Epidermal melanocyte (primary cell): ENCODE data around the gene ACTN4.
A peak's percentile ranks its signal among the peaks of the same experiment; 100 is the strongest.
"Not testable (repeated sequence)": the region's sequence is repeated elsewhere in the genome, so short reads cannot be mapped to it uniquely, and the experiment has no call there.

Experiments used
- DNase-seq: peaks from one replicate; pipeline ENCODE4 v3.0.0; 2011; ENCODE audit warnings: low spot score; ENCODE audit not compliant: insufficient read length

ACTN4 gene

GRCh38 chr19:38736413-38737280 is 89.2 kb downstream of the ACTN4 start:
- DNase-seq, result peak; percentile 29

GRCh38 chr19:38737281-38737865 is 89.9 kb downstream of the ACTN4 start:
- peak; percentile 11 for DNase-seq

GRCh38 chr19:38737921-38738737 is 90.7 kb downstream of the ACTN4 start:
- DNase-seq, result peak; percentile 11

- peak; percentile 14 for DNase-seq
Observed at GRCh38 chr19:38739440-38740256, 92.2 kb downstream of the ACTN4 start.

GRCh38 chr19:38740257-38740592 is 92.8 kb downstream of the ACTN4 start:
- DNase-seq, result no peak

GRCh38 chr19:38740932-38741331 is 93.5 kb downstream of the ACTN4 start:
- peak; percentile 7 for DNase-seq

- DNase-seq, result no peak
Observed at GRCh38 chr19:38741670-38742069, 94.2 kb downstream of the ACTN4 start.

- DNase-seq, result no peak
Observed at GRCh38 chr19:38742296-38742695, 94.8 kb downstream of the ACTN4 start.

GRCh38 chr19:38742906-38743305 is 95.5 kb downstream of the ACTN4 start:
- peak; percentile 10 for DNase-seq

GRCh38 chr19:38743394-38744297 is 96.2 kb downstream of the ACTN4 start:
- DNase-seq, result peak; percentile 1

- no peak for DNase-seq
Observed at GRCh38 chr19:38744298-38744681, 96.8 kb downstream of the ACTN4 start, which contains the start of gene CAPN12. CAPN12 (minus strand) TSS chr19:38744474; CDS start chr19:38744165, 309 bp downstream.

GRCh38 chr19:38744874-38745273 is 97.4 kb downstream of the ACTN4 start:
- DNase-seq, result no peak

GRCh38 chr19:38745316-38745715 is 97.9 kb downstream of the ACTN4 start:
- no peak for DNase-seq

- not testable (repeated sequence) for DNase-seq
Observed at GRCh38 chr19:38753783-38754182, 106.3 kb downstream of the ACTN4 start.

- DNase-seq, result not testable (repeated sequence)
Observed at GRCh38 chr19:38754196-38754595, 106.7 kb downstream of the ACTN4 start.

- DNase-seq, result peak; percentile 40
Observed at GRCh38 chr19:38759590-38760003, 112.1 kb downstream of the ACTN4 start.

- not testable (repeated sequence) for DNase-seq
Observed at GRCh38 chr19:38760805-38761517, 113.5 kb downstream of the ACTN4 start.

- DNase-seq, result not testable (repeated sequence)
Observed at GRCh38 chr19:38761884-38762389, 114.5 kb downstream of the ACTN4 start.

GRCh38 chr19:38763795-38764220 is 116.4 kb downstream of the ACTN4 start:
- no peak for DNase-seq
